Activated CD8-positive, alpha-beta memory T cell treated with anti-CD3 and anti-CD28 coated beads, Interleukin-2, amount 50 U/mL, for 1 hour (primary cell): ENCODE results near the gene ATXN7.

Source experiments
- DNase-seq: peaks from one replicate; pipeline ENCODE4 v3.0.0-alpha.2; 2020; ENCODE audit errors: extremely low read depth

Gene ATXN7

GRCh38 chr3:64049832-64050231 is 186.2 kb downstream of the ATXN7 start:
- no peak for DNase-seq
